Stimulated activated memory B cell treated with anti-CD40 and anti-IgM and Interleukin-4, amounts not matched to agents 10 μg/mL and 1 μg/mL and 100 μg/mL, for 72 hours (primary cell): ENCODE measurements around the gene SRGAP3.

Experiments used
- ATAC-seq: fragments of 150-1000 bp; cut with Tn5 transposase; 2 replicates; pipeline ENCODE4 v1.10.0; 2021
- H3K27ac Mint-ChIP-seq: one replicate; pipeline ENCODE4 v1.8.0; 2022; ENCODE audit warnings: mild to moderate bottlenecking, mixed read lengths
- H3K27me3 Mint-ChIP-seq: one replicate; pipeline ENCODE4 v1.8.0; 2022; ENCODE audit warnings: mixed read lengths
- H3K36me3 Mint-ChIP-seq: one replicate; pipeline ENCODE4 v1.8.0; 2022; ENCODE audit warnings: mixed read lengths
- H3K4me1 Mint-ChIP-seq: one replicate; pipeline ENCODE4 v1.8.0; 2022; ENCODE audit warnings: mixed read lengths
- H3K4me3 Mint-ChIP-seq: one replicate; pipeline ENCODE4 v1.8.0; 2022; ENCODE audit warnings: mild to moderate bottlenecking, moderate library complexity, mixed read lengths
- H3K9me3 Mint-ChIP-seq: one replicate; pipeline ENCODE4 v1.8.0; 2022; ENCODE audit warnings: mixed read lengths

The SRGAP3 gene

GRCh38 chr3:9204253-9204992, 45.0 kb downstream of the SRGAP3 start:
- no peaks in the 10 kb centered on the region for H3K9me3 Mint-ChIP-seq
- peaks cover 24% of the 10 kb centered on the region for H3K27me3 Mint-ChIP-seq
- no peaks in the 10 kb centered on the region for H3K4me1 Mint-ChIP-seq
- no peak for ATAC-seq
- H3K4me3 Mint-ChIP-seq: no peak overlapping the region
- H3K27ac Mint-ChIP-seq: no peak overlapping the region
- H3K36me3 Mint-ChIP-seq: no peaks in the 10 kb centered on the region

GRCh38 chr3:9203317-9203716, 46.1 kb downstream of the SRGAP3 start:
- ATAC-seq: no peak
- no peak overlapping the region for H3K4me3 Mint-ChIP-seq
- H3K4me1 Mint-ChIP-seq: no peaks in the 10 kb centered on the region
- no peaks in the 10 kb centered on the region for H3K9me3 Mint-ChIP-seq
- no peaks in the 10 kb centered on the region for H3K36me3 Mint-ChIP-seq
- H3K27me3 Mint-ChIP-seq: peaks cover 24% of the 10 kb centered on the region
- no peak overlapping the region for H3K27ac Mint-ChIP-seq

- H3K9me3 Mint-ChIP-seq: no peaks in the 10 kb centered on the region
- no peak overlapping the region for H3K4me3 Mint-ChIP-seq
- no peak overlapping the region for H3K27ac Mint-ChIP-seq
- peaks cover 24% of the 10 kb centered on the region for H3K27me3 Mint-ChIP-seq
- ATAC-seq: no peak
- H3K36me3 Mint-ChIP-seq: no peaks in the 10 kb centered on the region
- no peaks in the 10 kb centered on the region for H3K4me1 Mint-ChIP-seq
Observed at GRCh38 chr3:9202546-9202945, 46.9 kb downstream of the SRGAP3 start.

DNA sequence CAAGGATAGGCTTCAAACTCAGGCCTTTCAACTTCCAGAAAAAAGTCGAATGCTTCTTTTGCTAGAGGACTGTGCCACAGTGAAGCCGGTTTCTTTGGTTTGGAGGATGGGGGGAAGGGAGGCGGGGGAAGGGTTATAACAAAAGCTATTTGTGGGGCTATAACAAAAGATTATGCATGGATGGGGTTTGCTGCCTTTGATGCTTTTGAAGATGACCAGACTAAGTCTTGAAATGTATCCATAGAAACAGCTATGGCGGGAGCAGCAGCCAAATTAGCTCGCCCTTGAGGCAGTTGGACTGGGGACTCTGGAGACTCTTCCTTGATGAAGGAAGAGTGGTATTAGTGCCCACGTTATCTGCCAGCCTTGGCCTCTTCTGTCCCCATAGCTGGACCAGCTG, 47.5 kb downstream of the SRGAP3 start:
- no peak overlapping the region for H3K27ac Mint-ChIP-seq
- H3K4me3 Mint-ChIP-seq: no peak overlapping the region
- H3K4me1 Mint-ChIP-seq: no peaks in the 10 kb centered on the region
- peaks cover 19% of the 10 kb centered on the region for H3K27me3 Mint-ChIP-seq
- no peaks in the 10 kb centered on the region for H3K9me3 Mint-ChIP-seq
- ATAC-seq: no peak
- no peaks in the 10 kb centered on the region for H3K36me3 Mint-ChIP-seq

DNA sequence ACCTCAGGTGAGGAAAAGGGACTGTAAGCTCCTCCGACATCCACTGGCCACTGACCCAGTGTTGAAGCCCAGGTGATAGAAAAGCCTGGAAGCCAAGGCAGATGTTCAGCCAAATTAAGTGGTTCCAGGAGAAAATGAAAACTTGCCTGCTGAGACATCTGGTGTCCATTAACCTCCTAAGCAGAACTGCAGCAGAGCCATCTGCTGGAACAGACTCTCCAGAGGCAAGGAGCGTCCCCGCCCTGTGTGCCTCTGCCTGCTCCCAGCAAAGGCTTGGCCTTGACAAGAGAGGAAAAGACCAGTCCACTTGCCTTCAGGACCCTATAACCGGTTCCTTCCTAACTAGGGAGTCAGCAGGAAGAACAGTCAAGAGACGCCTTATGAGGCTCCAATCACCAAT, 48.2 kb downstream of the SRGAP3 start:
- ATAC-seq: no peak
- no peaks in the 10 kb centered on the region for H3K36me3 Mint-ChIP-seq
- H3K4me3 Mint-ChIP-seq: no peak overlapping the region
- no peak overlapping the region for H3K27ac Mint-ChIP-seq
- no peaks in the 10 kb centered on the region for H3K4me1 Mint-ChIP-seq
- H3K9me3 Mint-ChIP-seq: no peaks in the 10 kb centered on the region
- peaks cover 12% of the 10 kb centered on the region for H3K27me3 Mint-ChIP-seq

DNA sequence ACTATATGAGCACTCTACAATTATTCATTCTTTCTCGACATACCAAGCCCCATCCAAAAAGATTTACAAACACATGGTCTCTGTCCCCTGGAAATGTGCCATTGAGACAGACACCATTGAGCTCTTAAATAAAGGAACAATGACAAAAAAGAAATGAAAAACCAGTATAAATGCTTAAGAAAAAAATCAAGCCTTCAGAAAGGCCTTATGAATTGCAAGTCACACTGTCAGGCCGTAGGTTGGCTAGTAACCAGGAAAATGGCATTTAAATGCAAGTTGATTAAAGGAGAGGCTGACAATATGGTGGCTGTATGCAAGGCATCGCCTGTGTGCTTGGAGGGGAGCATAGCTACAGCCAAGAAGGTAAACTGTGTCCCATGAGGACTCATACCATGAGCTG, 49.7 kb downstream of the SRGAP3 start:
- Mint-ChIP-seq H3K27me3 (peaks cover 19% of the 10 kb centered on the region), H3K27ac (no peak overlapping the region), H3K9me3 (no peaks in the 10 kb centered on the region), H3K4me1 (no peaks in the 10 kb centered on the region), H3K36me3 (no peaks in the 10 kb centered on the region), H3K4me3 (no peak overlapping the region)
- no peak for ATAC-seq

- Mint-ChIP-seq H3K4me1 (no peaks in the 10 kb centered on the region), H3K4me3 (no peak overlapping the region), H3K36me3 (no peaks in the 10 kb centered on the region), H3K9me3 (no peaks in the 10 kb centered on the region), H3K27me3 (peaks cover 19% of the 10 kb centered on the region), H3K27ac (no peak overlapping the region)
- ATAC-seq: no peak
Observed at GRCh38 chr3:9198899-9199335, 50.5 kb downstream of the SRGAP3 start.

DNA sequence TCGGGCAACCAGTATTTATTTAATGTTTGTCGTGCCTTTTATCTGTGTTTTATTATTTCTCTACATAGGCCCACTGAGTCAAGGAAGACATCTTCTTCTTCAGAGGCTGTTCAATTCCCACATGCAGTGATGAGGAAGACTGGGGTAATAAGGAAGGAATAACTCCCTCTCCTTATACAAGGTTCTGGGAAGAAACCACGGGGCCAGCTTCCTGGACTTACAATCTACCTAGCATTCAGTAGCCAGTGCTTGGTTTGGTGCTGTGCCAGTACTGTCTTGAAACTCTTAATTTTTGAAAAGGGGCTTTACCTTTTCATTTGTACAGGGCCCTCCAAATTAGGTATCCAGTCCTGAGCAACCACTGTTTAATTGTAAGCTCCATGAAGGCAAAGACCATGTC, 51.2 kb downstream of the SRGAP3 start:
- no peaks in the 10 kb centered on the region for H3K36me3 Mint-ChIP-seq

GRCh38 chr3:9196020-9196419, 53.4 kb downstream of the SRGAP3 start:
- ATAC-seq: no peak
- Mint-ChIP-seq H3K36me3 (no peaks in the 10 kb centered on the region), H3K4me1 (no peaks in the 10 kb centered on the region), H3K9me3 (no peaks in the 10 kb centered on the region), H3K27ac (no peak overlapping the region), H3K27me3 (peaks cover 8% of the 10 kb centered on the region), H3K4me3 (no peak overlapping the region)

More for the DNA sequence above, 51.2 kb downstream of the SRGAP3 start:
- Mint-ChIP-seq H3K4me3 (no peak overlapping the region), H3K9me3 (no peaks in the 10 kb centered on the region), H3K4me1 (no peaks in the 10 kb centered on the region), H3K27me3 (peaks cover 16% of the 10 kb centered on the region), H3K27ac (no peak overlapping the region)
- ATAC-seq: no peak

DNA sequence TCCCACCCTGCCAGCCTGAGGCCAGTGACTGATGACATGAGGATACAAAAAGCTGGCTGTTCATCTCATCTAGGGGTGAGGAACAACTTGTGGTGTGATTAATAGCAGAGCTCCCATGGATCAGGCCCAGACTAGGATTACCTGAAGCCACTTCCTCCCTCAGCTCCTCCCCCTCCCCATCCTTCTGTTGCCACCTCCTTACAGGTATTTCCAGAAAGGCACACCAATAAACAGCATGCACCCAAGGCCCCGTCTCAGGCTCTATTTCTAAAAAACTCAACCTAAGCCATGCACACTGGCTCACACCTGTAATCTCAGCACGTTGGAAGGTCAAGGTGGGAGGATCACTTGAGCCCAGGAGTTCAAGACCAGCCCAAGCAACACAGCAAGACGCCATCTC, 54.1 kb downstream of the SRGAP3 start:
- Mint-ChIP-seq H3K4me3 (no peak overlapping the region), H3K36me3 (no peaks in the 10 kb centered on the region), H3K27me3 (peaks cover 8% of the 10 kb centered on the region), H3K4me1 (no peaks in the 10 kb centered on the region), H3K9me3 (no peaks in the 10 kb centered on the region), H3K27ac (no peak overlapping the region)
- ATAC-seq: no peak

DNA sequence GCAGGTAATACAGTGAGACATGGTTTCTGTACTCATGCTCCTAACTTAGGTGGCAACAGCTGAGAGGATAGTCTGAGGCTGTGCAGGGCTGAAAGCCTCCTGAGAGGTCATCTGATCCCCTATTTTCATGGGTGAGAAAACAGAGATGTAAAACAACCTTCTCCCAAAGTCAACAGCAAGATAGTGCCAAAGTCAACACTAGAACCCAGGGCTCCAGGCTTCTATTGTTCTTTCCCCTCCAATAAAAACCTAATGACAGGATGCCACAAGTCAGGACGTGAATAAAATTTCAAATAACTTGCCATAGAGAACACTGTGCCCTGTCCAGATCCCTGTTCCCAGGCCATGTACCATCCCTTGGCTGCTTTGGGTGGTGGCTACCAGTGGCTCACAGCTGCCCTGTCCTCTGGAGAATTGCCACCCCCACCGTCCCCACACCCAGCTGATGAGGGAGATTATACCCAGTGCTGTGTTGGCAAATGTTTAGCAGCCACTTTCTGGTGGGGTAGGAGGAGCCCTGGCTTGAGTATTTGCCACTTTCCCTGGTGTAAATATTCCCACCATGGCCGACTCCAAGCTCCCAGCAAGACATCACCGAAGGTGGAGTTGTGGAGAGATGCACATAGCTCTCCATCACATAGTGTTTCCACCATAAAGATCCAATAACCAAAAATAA, 54.8 kb downstream of the SRGAP3 start:
- no peaks in the 10 kb centered on the region for H3K9me3 Mint-ChIP-seq
- H3K4me1 Mint-ChIP-seq: no peaks in the 10 kb centered on the region
- H3K4me3 Mint-ChIP-seq: no peak overlapping the region
- no peak for ATAC-seq
- no peak overlapping the region for H3K27ac Mint-ChIP-seq
- H3K27me3 Mint-ChIP-seq: peaks cover 8% of the 10 kb centered on the region
- H3K36me3 Mint-ChIP-seq: no peaks in the 10 kb centered on the region

DNA sequence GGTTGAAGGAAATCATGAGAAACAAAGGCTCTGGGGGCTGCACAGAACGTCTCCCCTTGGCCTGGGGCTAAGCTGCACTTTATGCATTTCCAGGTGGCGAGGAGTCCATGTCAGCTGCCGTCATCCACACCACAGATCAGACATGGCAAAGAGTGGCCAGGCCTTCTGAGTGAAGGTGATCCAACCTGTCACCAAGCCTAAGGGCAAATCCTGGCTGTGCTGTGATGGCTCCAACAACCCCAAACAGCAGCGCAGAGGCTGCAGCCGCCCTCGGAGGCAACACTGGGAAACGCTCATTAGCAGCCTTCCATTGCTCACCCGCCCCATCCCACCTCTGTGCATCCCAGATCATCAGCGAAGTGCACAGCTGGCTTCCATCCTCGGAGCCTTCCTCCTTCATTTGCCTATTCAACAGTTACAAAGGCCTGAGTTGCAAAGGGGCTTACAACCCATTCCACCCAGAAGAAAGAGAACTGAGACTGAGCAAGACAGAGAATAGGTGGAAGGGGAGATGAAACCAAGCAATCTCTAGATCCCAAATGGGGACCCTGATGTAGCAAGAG, 55.7 kb downstream of the SRGAP3 start:
- no peaks in the 10 kb centered on the region for H3K36me3 Mint-ChIP-seq
- no peak overlapping the region for H3K27ac Mint-ChIP-seq
- H3K27me3 Mint-ChIP-seq: peaks cover 8% of the 10 kb centered on the region
- no peak overlapping the region for H3K4me3 Mint-ChIP-seq
- H3K9me3 Mint-ChIP-seq: no peaks in the 10 kb centered on the region
- H3K4me1 Mint-ChIP-seq: no peaks in the 10 kb centered on the region
- ATAC-seq: no peak

- ATAC-seq: no peak
- H3K27me3 Mint-ChIP-seq: peaks cover 8% of the 10 kb centered on the region
- H3K9me3 Mint-ChIP-seq: no peaks in the 10 kb centered on the region
- H3K4me1 Mint-ChIP-seq: no peaks in the 10 kb centered on the region
- no peaks in the 10 kb centered on the region for H3K36me3 Mint-ChIP-seq
- H3K27ac Mint-ChIP-seq: no peak overlapping the region
- no peak overlapping the region for H3K4me3 Mint-ChIP-seq
Observed at GRCh38 chr3:9193211-9193610, 56.2 kb downstream of the SRGAP3 start.

DNA sequence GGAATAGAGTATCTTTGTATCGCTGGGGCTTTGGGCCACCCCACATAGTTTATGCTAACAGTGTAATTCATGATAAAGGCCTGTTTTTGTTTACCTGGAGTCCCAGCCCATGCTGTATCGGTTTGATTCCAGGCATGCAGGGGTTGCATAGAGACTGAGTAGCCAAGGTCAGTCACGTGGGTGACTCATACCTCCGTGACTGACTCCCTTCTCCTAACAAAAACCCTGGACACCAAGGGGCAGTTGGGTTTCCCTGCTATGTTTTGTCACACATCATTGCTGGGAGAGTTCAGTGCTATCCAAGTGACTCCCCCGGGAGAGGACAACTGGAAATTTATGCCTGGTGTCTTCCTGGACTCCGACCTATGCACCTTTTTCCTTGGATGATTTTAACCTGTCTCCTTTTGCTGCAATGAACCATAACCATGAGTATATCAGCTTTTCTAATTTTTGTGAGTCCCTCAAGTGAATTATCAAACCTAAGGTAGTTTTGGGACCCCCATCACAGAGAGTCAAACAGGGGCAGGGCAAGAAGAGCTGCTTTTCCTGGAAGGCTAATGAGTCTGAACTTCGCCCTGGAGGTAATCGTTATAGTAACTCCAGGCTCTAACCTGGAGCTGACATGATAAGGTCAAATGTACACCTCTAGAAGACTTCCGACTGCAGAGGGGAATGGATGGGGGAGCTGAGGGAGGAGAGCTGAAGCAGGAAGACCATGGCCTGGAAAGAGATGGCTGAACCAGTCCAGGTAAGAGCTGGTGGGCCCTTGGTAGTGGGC, 57.0 kb downstream of the SRGAP3 start:
- Mint-ChIP-seq H3K27ac (no peak overlapping the region), H3K9me3 (no peaks in the 10 kb centered on the region), H3K36me3 (no peaks in the 10 kb centered on the region), H3K4me3 (no peak overlapping the region), H3K27me3 (peaks cover 8% of the 10 kb centered on the region), H3K4me1 (no peaks in the 10 kb centered on the region)
- no peak for ATAC-seq

DNA sequence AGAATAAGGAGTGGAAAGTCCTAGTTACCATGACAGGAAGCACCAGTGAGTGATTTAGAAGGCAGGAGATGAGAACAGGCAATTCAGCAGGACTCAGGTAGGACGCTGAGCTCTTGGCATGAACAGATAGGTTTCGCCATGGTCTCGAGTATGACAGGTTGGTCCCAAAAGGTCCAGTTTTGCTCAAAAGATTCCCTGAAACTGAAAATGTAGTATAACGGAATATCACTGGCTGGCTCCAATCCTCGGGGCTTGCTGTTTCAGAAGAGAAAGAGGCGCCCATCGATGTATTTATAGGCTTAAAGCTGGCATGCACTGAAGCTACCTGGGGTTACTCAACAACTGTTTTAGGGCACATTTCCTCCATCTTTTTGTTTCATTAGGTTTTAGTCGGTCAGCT, 59.2 kb downstream of the SRGAP3 start:
- ATAC-seq: no peak
- Mint-ChIP-seq H3K4me1 (no peaks in the 10 kb centered on the region), H3K27ac (no peak overlapping the region), H3K27me3 (no peaks in the 10 kb centered on the region), H3K36me3 (no peaks in the 10 kb centered on the region), H3K9me3 (no peaks in the 10 kb centered on the region), H3K4me3 (no peak overlapping the region)
